NCI-H345 treated with DMSO at 0.1 percent for 48 hours (cell line): ENCODE measurements around the gene FOXI2.

ENCODE experiments used
- DNase-seq: peaks from one replicate; lab custom pipeline; 2025; ENCODE audit not compliant: unreplicated experiment; lab: John Stamatoyannopoulos, UW

The FOXI2 gene

DNA sequence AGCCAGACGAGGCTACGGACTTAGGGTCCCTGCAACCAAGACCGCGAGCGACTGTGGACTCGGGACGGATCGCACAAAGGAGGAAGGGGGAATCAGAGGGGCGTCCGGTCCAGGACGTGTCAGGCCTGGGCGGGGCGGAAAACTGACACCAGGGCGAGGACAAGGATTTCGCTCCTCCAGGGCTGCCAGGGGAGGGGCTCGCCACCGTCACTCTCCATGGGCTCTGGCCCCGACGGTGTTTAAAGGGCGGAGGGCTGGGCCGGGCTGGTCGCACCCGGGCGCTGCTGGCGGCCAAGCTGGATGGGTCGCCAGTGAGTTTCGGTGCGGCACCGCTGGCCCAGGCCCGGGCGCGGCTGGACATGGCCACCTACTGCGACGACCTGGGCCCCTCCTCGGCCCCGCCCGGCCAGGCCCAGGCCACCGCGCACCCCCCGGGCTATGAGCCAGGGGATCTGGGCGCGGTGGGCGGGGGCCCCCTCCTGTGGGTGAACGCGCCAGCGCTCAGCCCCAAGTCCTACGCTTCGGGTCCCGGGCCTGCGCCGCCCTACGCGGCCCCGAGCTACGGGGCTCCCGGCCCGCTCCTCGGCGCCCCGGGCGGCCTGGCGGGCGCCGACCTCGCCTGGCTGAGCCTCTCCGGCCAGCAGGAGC is at the start of gene FOXI2:
FOXI2 (plus strand) TSS at position 271 of the 648 bp plus-strand sequence; CDS start at position 360, 89 bp downstream.
- DNase-seq, result no peak

DNA sequence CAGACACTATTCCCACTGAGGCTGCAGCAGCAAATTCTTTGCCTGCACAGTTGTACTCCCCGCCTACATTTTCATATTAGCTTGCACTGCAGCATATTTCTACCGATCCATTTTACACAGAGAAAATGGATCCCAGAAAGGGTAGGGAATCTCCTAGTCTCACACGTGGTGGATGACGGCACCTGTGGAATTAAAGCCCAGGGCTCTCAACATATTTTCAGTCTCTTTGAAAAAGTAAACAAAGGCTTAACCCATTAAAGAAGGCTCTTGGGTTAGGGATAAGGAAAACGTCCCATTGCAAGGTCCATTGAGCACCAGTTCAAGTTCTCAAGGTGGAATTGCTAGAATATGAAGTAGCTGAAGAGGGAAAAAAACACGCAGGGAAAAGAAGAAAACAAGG is 49.4 kb upstream of the FOXI2 start:
- no peak for DNase-seq

DNA sequence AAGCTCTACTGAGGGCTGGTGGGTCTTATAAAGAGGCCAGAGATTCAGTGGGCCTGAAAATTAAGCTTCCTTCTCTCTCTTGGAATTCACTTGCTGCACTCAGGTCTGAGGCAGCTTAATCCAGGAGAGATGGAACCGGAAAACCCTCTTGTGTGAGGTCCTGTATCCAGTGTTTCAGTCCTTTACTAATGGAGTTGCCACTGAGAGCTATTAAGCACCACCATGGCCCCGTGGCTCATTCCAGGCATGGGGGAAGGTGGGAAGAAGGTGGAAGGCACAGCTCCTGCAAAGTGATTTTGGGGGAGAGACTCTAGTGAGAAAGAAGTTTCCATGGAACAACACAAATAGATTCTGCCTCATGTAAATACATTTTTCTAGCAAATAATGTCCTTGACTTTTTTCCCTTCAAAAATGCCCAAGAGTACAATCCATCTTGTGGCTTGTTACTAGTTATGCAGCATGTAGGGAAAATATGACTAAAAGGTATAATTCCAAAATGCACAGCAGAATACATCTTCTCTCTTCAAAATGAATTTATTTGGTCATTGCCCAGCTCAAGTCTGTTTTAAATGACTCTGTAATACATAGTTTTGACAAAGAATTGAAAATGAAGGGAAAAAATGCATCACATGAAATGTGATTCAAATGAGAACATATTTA is 46.7 kb upstream of the FOXI2 start:
- no peak for DNase-seq

DNA sequence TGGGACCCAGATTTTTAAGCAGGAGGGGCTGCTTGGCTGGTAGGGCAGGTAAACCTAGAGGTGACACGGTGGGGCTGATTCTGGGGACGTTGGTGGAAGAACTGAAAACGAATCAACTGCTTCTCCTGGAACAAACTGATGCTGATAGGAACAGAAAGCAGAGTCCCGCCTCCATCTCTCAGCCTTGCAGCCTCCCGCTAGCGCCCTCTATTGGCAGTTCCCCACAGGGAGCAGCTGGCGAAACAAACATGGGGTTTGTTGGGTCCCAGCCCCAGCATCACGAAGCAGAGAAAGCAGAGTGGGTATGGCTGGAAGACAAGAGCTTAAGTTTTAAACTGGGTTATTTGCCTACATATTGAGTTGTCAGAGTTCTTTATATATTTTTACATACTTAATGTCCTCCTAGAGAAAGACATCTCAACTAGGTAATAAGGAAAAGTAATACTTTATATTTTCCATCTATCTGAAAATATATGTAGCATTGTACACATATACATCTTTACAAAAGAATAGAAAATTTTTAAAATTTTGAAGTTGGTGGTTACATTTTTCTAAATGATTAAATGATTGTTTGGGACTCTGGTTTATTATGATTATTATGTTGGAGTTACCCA is 42.3 kb upstream of the FOXI2 start:
- no peak for DNase-seq

DNA sequence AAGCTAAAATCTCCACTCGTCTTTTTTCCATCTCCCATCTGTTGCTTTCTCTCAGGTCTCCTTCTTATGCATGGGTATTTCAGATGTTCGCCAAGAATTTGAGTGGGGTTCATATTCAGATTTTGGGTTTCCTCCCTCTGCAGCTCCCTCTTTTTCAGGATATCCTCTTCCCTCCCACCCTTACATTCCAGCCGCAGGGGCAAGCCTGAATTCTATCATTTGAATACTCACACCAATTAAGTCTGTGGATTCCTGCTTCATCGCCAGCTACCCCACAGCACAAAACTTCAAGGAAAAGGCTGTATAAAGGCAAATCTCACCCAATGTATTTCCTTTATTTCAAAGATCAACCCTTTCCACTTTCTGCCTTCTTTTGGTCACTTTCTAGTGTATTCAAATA is 41.6 kb upstream of the FOXI2 start:
- DNase-seq, result no peak

DNA sequence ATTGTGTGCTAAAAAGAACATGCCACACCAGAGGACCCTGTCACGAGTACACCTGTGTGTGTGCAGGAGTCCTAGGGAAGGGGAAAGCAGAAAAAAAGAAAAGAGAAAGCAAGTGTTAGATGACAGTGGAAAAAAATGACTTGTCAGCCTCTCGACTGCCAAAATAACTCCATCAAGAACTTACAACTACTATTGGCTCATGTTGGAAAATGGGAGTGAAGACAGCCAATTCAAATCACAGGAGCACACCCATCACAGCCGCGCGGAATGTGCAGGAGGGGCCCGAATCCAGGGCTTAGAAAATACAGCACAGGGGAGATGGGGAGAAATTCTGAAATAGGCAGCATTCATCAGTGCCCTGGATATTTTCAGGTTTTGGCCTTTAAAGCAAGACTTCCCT is 38.1 kb upstream of the FOXI2 start:
- DNase-seq, result no peak

DNA sequence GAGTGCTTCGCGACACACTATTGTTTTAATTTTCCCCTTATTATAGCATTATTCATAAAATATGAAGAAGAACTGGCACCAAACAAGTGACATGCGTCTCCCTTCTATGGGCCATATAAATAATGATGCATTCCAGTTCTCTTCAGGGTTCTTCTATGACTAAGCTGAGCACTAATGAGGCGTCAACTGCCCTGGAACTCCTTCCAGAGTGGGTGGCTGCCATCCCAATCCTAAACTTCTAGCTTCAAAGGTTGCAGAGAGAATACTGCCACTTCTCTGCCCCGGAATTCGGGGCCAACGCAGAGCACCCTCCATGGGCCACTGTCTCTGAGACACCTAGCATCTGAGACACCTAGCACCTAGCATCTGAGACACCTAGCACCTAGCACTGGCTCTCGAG is 37.7 kb upstream of the FOXI2 start:
- no peak for DNase-seq

DNA sequence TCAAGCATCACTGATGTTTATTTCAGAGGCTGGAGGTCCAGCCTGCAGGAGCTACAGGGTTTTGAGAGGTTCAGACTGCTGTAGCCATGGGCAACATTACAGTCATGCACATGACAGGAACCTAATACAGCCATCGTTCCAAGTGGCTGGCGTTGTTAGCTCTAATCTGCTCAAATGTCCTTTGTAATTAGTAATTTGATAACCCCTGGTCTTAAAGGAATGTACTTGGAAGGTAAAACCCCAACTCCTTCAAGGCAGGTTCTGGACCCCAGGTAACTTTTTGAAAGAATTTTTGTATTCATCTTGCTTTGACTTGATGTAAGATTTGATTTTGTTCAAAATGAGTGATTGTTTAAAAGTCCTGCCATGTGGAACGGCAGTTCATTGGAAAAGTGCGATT is 34.7 kb upstream of the FOXI2 start:
- no peak for DNase-seq

DNA sequence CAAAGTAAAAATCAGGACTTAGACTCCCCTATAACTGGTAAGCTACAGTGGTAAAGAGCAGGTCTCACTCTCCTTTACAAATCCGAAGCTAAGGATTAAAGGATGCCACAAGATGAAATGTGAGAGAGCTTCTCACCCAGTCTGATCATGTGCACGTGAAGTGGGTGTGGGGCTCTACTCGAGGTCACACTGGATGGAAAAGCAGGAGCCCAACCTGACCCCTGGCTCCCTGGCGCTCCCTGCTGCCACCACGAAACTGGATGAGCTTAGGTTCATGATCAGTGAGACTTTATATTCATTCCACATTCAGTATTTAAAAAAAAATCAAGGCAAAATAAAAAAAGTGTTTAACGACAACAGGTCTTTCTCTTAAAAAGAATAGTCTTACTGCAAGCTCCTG is 21.7 kb upstream of the FOXI2 start:
- no peak for DNase-seq

DNA sequence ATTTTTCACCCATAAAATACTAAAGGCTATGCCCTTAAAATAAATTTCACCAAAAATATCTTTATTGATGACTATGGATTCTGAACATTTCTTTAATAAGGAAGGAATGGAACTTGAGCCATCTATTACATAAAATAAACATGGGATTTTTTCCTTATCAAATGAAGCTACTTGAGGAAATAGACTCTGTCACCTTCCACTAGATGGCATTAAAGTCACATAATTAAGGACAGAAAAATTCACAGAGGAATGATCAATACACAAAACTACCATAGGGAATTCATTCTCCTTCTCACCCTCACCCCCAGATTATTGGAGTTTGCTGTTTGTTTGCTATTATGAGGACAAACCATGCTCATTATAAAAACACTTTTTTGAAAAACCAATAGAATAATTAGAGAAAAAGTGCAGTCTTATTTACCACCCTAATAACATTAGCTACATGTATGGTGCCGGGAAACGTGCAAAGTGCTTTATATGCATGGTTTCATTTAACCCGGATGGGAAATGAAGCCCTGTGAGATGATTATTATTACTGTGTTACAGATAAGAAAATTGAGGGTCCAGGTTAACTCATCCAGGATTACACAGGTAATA is 21.1 kb upstream of the FOXI2 start:
- DNase-seq, result no peak

DNA sequence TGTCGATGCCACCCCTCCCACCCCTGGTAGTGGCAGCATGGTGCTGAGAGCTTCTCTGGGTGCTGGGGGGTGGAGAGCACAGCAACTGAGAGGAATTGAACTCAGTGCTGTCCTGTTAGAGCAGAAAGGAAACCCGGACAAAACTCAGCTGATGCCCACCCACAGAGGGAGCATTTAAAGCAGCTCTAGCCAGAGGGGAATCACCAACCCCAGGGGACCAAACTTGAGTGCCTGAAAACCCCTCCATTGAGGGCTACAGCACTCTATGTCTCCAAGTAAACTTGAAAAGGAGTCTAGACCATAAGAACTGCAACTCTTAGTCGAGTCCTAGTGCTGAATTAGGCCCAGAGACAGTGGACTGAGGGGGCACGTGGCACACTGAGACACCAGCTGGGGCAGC is 16.8 kb upstream of the FOXI2 start:
- DNase-seq, result no peak

DNA sequence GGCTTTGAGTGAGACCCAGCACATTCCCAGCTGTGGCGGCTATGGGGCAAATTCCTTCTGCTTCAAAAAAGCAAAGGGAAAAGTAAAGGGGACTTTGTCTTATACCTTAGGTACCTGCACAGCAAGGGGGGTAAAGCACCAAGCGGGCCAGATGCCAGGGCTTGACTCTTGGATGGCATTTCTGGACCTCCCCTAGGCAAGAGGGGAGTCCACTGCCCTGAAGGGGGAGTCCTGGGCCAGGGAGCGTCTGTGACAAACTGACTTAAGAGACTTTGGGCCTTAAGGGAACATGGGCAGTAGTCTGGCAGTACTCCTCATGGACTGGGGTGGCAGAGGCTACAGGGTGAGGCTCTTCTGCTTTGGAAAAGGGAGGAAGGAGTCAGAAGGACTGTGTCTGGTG is 16.1 kb upstream of the FOXI2 start:
- no peak for DNase-seq

DNA sequence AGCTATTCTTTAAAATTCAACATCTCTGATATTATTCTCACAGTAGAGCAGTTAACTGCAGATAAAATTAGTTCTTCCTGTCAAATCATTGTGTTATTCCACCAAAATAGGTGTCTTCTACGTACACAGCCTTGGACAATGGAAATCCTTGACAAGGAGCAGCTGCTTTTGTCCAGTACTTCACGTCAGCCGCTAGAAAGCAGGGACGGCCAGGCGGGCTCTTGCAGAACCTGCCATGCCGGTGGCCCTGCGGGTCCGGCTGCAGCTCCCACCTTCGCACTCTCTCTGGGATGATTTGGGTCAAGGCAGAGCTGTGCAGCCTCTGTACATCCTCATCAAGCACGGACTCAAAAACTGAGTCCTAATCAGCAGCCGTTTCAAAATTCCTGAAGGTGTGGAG is 2.2 kb upstream of the FOXI2 start:
- no peak for DNase-seq

DNA sequence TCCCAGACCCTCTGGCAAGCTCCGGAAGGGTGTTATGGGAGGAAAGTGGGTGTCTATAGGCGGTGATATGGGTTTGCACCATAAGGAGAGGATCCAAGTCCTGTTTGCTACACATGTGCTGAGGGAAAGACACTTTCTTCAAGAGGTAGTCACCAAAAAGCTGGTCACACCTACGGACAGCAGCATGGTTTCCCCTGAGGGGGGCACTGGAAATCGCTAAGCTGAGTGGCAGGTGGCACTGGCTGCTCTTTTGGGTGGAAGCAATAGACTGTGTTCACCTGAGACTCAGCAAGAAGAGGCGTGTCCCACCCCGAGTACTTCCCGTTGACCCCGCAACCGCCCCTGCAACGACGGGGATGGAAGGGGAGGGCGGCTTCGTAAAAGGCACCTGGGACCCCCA is 1.8 kb upstream of the FOXI2 start:
- DNase-seq, result no peak

DNA sequence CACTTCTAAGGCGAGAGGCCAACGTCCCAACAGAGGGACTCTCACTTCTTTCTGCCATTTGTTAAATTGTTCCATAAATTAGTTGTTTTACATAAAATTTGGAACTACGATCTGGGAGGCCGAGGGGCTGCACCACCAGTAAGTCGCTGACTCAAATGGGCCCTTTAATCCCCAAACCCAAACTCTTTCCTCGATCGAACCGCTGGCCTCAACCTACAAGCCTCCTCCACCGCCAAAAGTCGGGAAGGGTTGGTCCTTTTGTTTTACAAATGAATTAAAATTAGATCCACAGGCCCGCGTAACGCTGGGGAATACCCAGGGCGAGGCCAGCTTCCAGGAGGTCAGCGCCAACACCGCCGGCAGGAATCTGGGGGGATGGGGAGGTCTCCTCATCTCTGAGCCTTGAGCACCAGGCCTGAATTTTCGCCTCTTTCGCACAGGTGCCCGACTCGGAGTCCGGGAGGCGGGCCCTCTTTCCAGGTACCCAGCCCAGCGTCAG is 1.2 kb upstream of the FOXI2 start:
- DNase-seq, result no peak

DNA sequence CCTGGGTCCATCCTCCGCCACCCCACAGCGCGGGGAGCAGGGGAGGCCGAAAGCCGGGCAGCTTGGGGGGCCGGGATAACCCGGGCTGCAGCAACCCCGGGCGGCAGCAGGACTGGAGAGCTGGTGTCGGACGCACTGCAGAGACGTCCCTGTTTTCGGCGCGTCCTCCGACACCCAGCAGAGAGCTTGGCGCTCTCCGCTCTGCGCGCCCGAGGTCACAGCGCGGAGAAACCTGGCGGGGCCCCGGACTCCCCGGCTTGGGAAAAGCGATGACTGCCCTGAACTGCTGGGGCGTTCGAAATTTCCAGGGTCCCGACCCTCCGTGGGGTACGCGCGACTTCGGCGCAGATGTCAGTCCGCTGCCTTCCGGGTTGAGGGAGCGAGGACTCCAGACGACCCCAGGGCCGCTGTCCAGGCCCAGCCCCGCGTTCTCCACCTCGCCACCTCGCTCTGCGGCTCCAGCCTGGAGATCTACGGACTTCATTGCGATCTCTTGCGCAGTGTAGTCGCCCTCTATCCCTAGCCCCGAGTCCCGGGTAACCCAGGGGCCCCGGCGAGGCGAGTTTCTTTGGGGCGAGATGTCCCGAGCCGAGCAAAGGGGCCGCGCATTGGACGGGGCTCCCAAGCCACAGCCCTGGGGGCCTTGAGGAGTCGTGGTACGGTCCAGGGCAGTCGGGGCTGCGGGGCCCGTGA is 617 bp upstream of the FOXI2 start:
- no peak for DNase-seq

DNA sequence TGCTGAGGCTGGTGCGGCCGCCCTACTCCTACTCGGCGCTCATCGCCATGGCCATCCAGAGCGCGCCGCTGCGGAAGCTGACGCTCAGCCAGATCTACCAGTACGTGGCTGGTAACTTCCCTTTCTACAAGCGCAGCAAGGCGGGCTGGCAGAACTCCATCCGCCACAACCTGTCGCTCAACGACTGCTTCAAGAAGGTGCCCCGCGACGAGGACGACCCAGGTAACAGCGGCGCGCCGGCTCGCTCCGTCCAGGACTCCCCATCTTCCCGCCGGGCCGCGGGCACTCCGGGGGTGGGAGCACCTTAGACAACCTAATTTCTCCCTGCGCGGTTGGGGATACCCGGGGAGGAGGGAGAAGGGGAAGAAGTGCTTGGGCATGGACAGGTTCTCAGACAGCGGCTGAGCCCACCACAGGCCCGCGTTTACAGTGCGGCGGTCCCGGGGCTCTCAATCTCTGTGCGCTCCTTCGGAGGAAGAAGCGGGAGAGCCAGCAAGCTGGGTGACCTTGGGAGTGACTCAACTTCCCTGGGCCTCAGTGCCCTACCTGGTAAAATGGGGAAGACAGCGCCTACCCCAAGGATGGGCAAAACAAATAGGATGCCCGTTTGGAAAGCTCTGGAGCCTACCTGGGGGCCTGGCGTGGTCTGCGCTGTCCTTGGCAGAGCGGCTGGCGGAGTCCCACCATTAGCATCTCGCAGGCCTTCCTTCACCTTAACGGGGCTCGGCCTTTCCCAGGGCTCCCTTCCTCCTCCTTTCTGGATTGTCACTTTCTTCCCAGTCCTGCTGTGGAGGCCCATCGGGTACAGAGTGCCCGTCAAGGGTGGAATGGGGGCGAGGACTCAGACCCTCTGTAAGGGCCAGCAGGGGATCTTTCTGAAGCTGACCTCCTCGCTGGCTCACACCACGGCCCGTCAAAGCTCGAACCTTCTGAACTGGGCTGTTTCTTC is 852 bp downstream of the FOXI2 start:
- no peak for DNase-seq

DNA sequence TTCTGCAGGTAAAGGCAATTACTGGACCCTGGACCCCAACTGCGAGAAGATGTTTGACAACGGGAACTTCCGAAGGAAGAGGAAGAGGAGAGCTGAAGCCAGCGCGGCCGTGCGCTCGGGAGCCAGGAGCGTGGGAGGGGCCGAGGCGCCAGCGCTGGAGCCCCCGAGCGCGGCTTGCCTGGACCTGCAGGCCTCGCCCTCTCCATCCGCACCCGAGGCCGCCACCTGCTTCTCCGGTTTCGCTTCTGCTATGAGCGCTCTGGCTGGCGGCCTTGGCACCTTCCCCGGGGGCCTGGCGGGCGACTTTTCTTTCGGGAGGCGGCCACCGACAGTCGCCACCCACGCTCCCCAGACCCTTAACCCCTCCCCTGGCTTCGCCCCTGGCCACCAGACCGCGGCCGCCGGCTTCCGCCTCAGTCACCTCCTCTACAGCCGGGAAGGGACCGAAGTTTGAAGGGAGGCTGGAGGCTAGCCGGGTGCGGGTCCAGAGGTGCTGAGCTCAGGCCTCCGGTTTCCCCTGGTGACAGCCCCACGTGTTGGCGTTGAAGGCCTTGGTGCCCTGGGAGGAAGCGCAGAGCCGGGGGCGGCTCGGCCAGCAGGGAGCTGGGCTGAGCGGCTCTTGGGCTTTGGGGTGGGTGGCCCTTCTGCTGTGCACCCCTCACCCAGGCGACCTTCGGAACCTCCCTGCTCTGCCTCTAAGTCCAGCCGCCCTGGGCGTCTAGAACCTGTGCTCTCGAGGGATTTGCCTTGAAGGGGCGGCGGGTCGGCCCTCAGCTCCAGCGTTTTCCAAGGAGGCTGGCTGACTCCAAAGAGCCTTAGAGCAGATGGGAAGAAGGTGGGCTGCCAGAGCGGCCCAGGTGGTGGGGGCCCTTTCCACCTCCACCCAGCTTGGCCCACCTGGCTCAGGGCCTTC is 1.8 kb downstream of the FOXI2 start:
- DNase-seq, result no peak

DNA sequence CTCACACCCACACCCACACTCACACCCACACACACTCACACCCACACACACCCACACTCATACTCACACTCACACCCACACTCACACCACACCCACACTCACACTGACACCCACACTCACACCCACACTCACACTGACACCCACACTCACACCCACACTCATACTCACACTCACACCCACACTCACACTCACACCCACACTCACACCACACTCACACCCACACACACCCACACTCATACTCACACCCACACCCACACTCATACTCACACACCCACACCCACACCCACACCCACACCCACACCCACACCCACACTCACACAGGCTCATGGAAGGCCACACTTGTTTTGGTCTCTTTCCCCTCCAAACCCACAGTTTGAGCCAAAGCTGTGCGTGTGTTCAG is 2.9 kb downstream of the FOXI2 start:
- DNase-seq, result no peak
